ENCODE measurements around the gene ADA. TPM values are rescaled to one million over a fixed set of nuclear protein-coding genes. Genes with fewer than 3 reads are reported as not detected.

The ADA gene
- total RNA-seq, 1 donor from 2014 or later, result 8.2 TPM

DNA sequence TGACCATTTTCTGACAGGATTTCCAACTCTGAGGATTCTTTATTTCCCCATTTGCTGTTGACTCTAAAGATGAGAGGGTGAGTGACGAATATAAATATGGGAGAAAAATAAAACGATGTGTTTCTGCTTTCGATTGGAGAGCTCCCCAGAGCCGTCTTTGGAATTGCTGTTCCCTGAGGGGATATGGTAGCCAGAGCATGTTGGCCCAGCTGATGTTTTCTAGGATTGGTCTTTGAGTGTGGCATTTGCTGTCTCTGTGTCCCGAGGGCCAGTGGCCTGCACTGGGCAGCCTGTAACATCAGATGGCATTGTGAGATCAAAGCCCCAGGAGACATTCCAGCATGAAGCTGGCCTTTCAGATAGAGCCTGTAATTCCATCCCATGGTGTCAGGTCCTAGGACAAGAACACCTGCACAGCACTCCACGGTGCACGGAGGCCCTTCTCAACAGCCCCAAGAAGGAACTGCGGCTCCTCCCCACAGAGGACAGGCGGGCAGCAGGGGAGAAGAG lies 42.4 kb downstream of the ADA start:
- H3K36me3 Mint-ChIP-seq (ENCODE audit: low read depth), result no peaks in the 10 kb centered on the region
- no peak overlapping the region for H3K4me3 Mint-ChIP-seq
- peaks cover 14% of the 10 kb centered on the region for H3K4me1 Mint-ChIP-seq
- DNase-seq (ENCODE audit: low read depth, low spot score), result no peak
- TF ChIP-seq, protein P1, sequence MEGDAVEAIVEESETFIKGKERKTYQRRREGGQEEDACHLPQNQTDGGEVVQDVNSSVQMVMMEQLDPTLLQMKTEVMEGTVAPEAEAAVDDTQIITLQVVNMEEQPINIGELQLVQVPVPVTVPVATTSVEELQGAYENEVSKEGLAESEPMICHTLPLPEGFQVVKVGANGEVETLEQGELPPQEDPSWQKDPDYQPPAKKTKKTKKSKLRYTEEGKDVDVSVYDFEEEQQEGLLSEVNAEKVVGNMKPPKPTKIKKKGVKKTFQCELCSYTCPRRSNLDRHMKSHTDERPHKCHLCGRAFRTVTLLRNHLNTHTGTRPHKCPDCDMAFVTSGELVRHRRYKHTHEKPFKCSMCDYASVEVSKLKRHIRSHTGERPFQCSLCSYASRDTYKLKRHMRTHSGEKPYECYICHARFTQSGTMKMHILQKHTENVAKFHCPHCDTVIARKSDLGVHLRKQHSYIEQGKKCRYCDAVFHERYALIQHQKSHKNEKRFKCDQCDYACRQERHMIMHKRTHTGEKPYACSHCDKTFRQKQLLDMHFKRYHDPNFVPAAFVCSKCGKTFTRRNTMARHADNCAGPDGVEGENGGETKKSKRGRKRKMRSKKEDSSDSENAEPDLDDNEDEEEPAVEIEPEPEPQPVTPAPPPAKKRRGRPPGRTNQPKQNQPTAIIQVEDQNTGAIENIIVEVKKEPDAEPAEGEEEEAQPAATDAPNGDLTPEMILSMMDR (conservative IDR thresholded peaks at IDR 0.05), result no peak
- no peaks in the 10 kb centered on the region for H3K9me3 Mint-ChIP-seq
- H3K27me3 Mint-ChIP-seq (ENCODE audit: low read depth), result no peaks in the 10 kb centered on the region
- H3K27ac Mint-ChIP-seq (ENCODE audit: unreplicated experiment), result no peak overlapping the region

DNA sequence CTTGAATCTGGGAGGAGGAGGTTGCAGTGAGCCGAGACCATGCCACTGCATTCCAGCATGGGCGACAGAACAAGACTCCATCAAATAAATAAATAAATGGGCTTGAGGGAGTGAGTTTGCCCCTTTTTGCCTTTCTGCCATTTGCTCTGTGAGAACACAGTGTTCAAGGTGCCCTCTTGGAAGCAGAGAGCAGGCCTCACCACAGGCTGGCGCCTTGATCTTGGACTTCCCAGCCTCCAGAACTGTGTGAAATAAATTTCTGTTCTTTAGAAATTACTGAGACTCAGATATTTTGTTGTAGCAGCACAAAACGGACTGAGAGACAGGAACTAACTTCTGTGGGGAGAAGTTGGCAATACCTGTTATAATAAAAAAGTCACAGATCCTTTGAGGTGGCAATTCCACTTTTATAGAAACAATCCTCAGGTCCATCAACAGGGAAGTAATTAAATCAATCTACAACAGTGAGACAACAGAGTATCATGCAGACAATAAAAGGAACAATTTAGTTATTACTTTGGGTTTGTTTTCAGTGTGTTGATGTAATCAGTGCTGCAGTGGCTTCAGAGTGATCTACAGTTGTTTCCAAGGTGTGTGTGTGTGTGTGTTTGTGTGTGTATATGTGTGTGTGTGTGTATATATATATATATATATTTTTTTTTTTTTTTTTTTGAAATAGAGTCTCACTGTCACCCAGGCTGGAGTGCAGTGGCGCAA lies 44.6 kb downstream of the ADA start:
- no peak for DNase-seq (ENCODE audit: low read depth, low spot score)
- Mint-ChIP-seq H3K36me3 (ENCODE audit: low read depth) (no peaks in the 10 kb centered on the region), H3K27ac (ENCODE audit: unreplicated experiment) (no peak overlapping the region), H3K4me1 (peaks cover 14% of the 10 kb centered on the region), H3K9me3 (no peaks in the 10 kb centered on the region), H3K4me3 (no peak overlapping the region), H3K27me3 (ENCODE audit: low read depth) (no peaks in the 10 kb centered on the region)
- TF ChIP-seq, protein P1 (conservative IDR thresholded peaks at IDR 0.05), result no peak

- Mint-ChIP-seq H3K27ac (ENCODE audit: unreplicated experiment) (no peak overlapping the region), H3K9me3 (no peaks in the 10 kb centered on the region), H3K4me1 (peaks cover 5% of the 10 kb centered on the region), H3K27me3 (ENCODE audit: low read depth) (no peaks in the 10 kb centered on the region), H3K36me3 (ENCODE audit: low read depth) (no peaks in the 10 kb centered on the region), H3K4me3 (no peak overlapping the region)
- TF ChIP-seq, protein P1 (conservative IDR thresholded peaks at IDR 0.05), result no peak
- no peak for DNase-seq (ENCODE audit: low read depth, low spot score)
These were observed 48.2 kb downstream of the ADA start for GRCh38 chr20:44603327-44603726.

- DNase-seq (ENCODE audit: low read depth, low spot score), result no peak
- no peak overlapping the region for H3K27ac Mint-ChIP-seq (ENCODE audit: unreplicated experiment)
- H3K27me3 Mint-ChIP-seq (ENCODE audit: low read depth), result no peaks in the 10 kb centered on the region
- no peak overlapping the region for H3K4me3 Mint-ChIP-seq
- no peaks in the 10 kb centered on the region for H3K36me3 Mint-ChIP-seq (ENCODE audit: low read depth)
- TF ChIP-seq, protein P1 (conservative IDR thresholded peaks at IDR 0.05), result no peak
- H3K4me1 Mint-ChIP-seq, result peaks cover 5% of the 10 kb centered on the region
- H3K9me3 Mint-ChIP-seq, result no peaks in the 10 kb centered on the region
These were observed 49.7 kb downstream of the ADA start for GRCh38 chr20:44601801-44602204.

- TF ChIP-seq, protein P1 (conservative IDR thresholded peaks at IDR 0.05), result no peak
- no peaks in the 10 kb centered on the region for H3K27me3 Mint-ChIP-seq (ENCODE audit: low read depth)
- no peak overlapping the region for H3K4me3 Mint-ChIP-seq
- H3K27ac Mint-ChIP-seq (ENCODE audit: unreplicated experiment), result no peak overlapping the region
- no peak for DNase-seq (ENCODE audit: low read depth, low spot score)
- no peaks in the 10 kb centered on the region for H3K9me3 Mint-ChIP-seq
- H3K36me3 Mint-ChIP-seq (ENCODE audit: low read depth), result no peaks in the 10 kb centered on the region
- H3K4me1 Mint-ChIP-seq, result peaks cover 5% of the 10 kb centered on the region
These were observed 50.2 kb downstream of the ADA start for GRCh38 chr20:44601236-44601671.
